GM19463 (cell line): ENCODE results near the gene GTF2H1.

Source experiments
- ATAC-seq: cut with Tn5 transposase; IDR thresholded peaks from one replicate; pipeline ENCODE4 v1.9.1; 2021; ENCODE audit warnings: mild to moderate bottlenecking, moderate library complexity; ENCODE audit not compliant: unreplicated experiment

GTF2H1 gene

GRCh38 chr11:18321969-18322711 lies at the start of gene GTF2H1, which contains the start of gene HPS5:
TSS of gene GTF2H1 (plus strand) at chr11:18322567. CDS start at chr11:18333075, 10,508 bp downstream.
TSS of gene HPS5 (minus strand) at chr11:18322140. CDS start at chr11:18317858, 4,282 bp downstream.
- ATAC-seq, result peak; percentile 86

- ATAC-seq, result no peak
Measured at GRCh38 chr11:18277565-18278271, 44.6 kb upstream of the GTF2H1 start.

DNA sequence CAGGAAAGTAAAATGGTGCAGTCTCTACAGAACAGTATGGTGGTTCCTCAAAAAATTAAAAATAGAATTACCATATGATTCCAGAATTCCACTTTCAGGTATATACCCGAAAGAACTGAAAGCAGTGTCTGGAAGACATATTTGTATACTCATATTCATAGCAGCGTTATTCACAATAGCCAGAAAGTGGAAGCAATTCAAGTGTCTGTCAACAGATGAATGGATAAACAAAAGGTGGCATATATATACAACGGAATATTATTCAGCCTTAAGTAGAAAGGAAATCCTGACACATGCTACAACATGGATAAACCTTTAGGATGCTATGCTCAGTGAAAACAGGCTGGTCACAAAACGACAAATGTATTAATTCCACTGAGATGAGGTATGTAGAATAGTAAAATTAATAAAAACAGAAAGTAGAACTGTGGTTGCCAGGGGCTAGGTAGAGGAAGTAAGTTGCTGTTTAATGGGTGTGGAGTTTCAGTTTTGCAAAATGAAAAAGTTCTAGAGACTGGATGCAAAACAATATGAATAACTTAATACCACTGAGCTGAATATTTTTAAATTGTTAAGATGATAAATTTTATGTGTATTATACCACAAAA lies 41.8 kb upstream of the GTF2H1 start:
- ATAC-seq, result peak; percentile 96

GRCh38 chr11:18282626-18283025 lies 39.7 kb upstream of the GTF2H1 start:
- no peak for ATAC-seq

DNA sequence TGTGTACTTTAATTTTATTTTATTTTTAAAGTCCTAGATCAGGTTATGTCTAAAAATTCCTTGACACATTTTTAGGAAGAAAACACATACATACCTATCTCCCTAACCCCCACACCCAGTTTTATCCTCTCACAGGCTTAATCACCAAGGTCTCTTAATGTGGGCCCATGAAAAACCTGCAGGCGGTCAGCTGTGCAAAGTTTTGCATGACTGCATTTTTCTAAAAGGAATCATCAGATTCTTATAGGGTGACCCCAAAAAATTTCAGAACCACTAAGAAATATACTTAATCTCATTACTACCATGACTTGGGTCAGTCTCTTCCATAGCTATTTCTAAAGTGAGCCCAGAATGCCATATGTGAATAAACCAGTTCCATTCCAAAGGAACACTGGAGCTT lies 36.5 kb upstream of the GTF2H1 start:
- no peak for ATAC-seq

DNA sequence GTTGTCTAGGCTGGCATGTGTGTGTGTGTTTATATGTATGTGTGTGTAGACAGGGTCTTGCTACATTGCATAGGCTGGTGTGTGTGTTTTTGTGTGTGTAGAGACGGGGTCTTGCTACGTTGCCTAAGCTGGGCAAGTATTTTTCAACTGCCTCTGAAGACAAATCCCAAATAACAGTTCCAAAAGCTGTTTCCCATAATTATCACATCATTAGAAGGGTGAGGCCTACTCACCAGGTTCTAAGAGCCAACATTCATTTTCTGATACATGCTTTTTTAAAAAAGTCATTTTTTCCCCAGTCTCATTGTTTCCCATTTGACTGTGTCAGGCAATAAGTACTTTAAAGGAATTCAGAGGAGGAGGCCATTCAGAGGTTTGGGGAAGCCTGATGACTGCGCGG lies 33.5 kb upstream of the GTF2H1 start:
- ATAC-seq, result no peak

DNA sequence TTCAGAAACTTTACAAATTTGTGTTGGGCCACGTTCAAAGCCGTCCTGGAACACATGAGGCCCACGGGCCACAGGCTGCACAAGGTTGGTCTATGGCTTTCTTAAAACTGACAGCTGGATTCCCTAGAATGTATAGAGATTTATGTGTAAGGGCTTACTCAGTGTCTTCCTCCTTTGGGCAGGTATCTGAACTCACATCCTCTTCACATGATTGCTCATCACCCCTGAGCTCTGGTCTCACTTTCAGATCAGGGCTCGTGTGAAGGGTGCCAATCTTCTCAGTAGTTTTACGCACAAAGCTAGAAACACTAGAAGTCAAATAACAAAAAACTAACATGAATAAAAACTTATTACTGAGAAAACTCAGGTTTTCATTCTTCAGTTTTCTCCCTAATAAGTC lies 27.5 kb upstream of the GTF2H1 start:
- ATAC-seq, result peak; percentile 87

DNA sequence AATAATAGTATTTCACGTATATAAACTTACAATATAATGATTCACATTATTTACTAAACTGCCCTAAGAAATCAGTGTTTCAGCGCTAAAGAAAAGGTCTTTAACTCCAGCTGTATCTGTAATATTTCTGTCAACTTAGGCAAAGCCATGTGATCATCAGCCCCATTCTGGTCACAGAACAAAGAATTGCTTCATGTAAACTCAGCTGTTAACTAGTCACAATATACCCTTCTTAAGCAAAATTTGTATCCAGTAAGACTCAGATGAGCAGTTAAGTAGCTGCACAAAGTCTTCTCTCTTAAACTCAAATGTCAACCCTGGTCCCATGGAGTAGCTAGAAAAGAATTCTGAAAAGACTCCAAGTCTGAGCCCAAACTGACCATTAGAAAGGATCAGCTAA lies 27.1 kb upstream of the GTF2H1 start:
- ATAC-seq, result no peak

- ATAC-seq, result no peak
Measured at GRCh38 chr11:18299721-18300120, 22.6 kb upstream of the GTF2H1 start.

GRCh38 chr11:18304745-18305144 lies 17.6 kb upstream of the GTF2H1 start:
- ATAC-seq, result no peak

GRCh38 chr11:18307461-18308139 lies 14.8 kb upstream of the GTF2H1 start:
- ATAC-seq, result no peak

DNA sequence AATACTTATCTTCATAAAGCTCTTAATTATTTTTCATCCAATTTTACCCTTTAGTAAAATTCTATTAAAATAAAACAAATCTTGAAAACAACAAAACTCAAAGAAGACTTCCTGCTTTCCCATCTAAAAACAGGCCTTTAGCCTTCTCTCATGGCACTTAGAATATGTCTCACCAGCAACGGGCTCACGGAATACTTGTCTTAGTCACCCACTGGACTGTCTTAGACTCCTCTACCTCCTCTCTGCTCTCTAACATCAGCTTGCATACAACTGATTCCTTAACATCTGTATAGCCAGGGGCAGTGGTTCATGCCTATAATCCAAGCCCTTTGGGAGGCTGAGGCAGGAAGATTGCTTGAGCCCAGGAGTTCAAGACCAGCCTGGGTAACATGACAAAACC lies 14.1 kb upstream of the GTF2H1 start:
- no peak for ATAC-seq

- peak; percentile 65 for ATAC-seq
Measured at GRCh38 chr11:18309691-18310090, 12.7 kb upstream of the GTF2H1 start.

GRCh38 chr11:18310800-18311340 lies 11.5 kb upstream of the GTF2H1 start:
- peak; percentile 55 for ATAC-seq

GRCh38 chr11:18312012-18312411 lies 10.4 kb upstream of the GTF2H1 start:
- ATAC-seq, result no peak

DNA sequence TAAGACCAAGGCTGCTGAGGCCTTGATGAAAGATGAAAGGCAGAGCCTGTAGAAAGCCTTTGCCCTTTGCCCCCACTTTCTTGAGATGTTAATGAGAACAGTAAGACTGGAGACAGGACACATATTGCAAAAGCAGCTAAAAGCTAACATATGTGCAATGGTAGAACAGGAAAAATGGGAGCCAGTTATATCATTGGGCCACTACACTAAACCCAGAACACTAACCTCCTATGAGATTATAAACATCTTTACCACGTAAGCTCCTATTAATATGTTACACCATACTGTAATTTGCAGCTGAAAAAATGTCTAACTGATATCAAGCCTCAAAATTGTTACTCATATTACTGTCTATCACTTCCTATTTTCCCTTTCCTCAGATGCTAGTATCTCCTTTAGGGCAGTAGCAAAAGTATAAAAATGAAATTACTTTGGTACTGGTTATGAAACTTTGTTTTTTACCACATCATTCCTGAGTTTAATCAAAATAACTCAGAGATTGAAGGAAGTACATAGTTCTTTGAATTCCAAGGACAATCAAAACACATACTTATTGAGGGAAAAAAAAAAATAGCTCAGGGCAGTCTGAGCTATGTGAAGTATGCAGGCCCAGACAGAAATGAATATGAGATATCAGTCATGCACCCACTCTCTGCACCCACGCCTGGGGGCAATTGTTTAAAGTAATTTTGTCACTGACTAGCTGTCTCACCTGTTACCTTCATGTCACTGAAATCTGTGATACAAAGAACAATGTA lies 9.5 kb upstream of the GTF2H1 start:
- ATAC-seq, result no peak

- no peak for ATAC-seq
Measured at GRCh38 chr11:18313965-18314763, 8.2 kb upstream of the GTF2H1 start.

DNA sequence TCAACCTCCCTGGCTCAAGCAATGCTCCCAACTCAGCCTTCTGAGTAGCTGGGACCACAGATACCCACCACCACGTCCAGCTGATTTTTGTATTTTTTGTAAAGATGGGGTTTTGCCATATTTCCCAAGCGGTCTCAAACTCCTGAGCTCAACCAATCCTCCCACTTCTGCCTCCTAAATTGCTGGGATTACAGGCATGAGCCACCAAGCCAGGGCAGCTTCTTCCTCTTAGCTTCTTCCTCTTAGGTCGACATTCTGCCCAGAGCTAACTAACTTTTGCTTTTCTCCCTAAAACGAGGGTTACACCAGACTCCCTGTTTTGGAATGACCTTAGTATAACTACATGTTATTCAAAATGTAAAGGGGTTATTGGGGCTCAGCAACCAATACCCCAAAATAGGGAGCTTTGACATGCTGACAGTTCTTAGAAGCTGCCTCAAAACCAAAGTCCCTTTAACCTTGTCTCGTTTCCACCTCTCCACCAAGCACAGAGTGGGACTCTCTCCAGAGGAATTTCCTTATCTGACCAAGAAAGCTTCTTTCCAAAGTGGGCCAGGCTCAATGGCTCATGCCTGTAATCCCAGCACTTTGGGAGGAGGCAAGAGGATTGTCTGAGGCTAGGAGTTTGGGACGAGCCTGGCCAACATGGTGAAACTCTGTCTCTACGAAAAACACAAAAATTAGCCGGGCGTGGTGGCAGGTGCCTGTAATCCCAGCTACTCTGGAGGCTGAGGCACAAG lies 7.4 kb upstream of the GTF2H1 start:
- ATAC-seq, result no peak

DNA sequence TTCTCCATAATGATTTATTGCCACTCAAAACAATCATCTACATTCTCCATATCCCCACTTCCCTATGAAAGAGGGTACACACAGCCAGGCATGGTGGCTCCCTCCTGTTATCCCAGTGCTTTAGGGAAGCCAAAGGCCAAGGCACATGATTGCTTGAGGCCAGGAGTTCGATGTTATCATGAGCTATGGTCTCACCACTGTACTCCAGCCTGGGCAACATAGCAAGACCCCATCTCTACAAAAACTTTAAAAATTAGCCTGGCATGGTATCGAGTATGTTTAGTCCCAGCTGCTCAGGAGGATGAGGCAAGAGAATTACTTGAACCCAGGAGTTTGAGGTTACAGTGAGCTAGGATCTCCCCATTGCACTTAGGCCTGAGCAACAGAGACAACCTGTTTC lies 6.5 kb upstream of the GTF2H1 start:
- no peak for ATAC-seq
